Right lobe of liver (tissue), 4 donors: ENCODE results near the gene UTS2R.

Source experiments
- CTCF ChIP-seq, 4 donors: fragments of 200-600 bp in 3 of 4; fragments of 450-650 bp in 1 of 4; IDR thresholded peaks; one replicate each; pipeline versions ENCODE4 v1.5.1 to v1.8.0; 2016 to 2022; ENCODE audit warnings: antibody characterized with exemption in 4 of 4, mild to moderate bottlenecking in 2 of 4
- POLR2A ChIP-seq: fragments of 450-650 bp; IDR thresholded peaks from one replicate; pipeline ENCODE4 v1.6.1; 2017; ENCODE audit warnings: antibody characterized with exemption, mild to moderate bottlenecking
- donor health status: DM: no; HTN: no; CAD: no.
- donor health status: DM: no; HTN: no; CAD: no.
- donor health status: DM: no; HTN: yes; CAD: no.

GRCh38 chr17:82346342-82347300 is 24.9 kb upstream of the UTS2R start:
- TF ChIP-seq CTCF (IDR thresholded peaks at IDR 0.05) (no peak), POLR2A (no peak)
